Fibroblast of pulmonary artery (primary cell): Measurements from ENCODE around the gene GHRH.

Experiments used
- DNase-seq: peaks from one replicate; pipeline ENCODE4 v3.0.0-alpha.2; 2010; ENCODE audit warnings: low read depth
- H3K4me3 ChIP-seq: replicated peaks from 2 replicates; pipeline ENCODE4 v1.5.1; 2011; ENCODE audit warnings: low read depth, mild to moderate bottlenecking, control low read depth, low read length, moderate library complexity
- TF ChIP-seq, protein P1 (sequence below): IDR thresholded peaks from 2 replicates; pipeline ENCODE4 v1.5.1; 2011; ENCODE audit warnings: mild to moderate bottlenecking, control low read depth, low read length, inconsistent platforms; ENCODE audit errors: missing control alignments

Gene GHRH

DNA sequence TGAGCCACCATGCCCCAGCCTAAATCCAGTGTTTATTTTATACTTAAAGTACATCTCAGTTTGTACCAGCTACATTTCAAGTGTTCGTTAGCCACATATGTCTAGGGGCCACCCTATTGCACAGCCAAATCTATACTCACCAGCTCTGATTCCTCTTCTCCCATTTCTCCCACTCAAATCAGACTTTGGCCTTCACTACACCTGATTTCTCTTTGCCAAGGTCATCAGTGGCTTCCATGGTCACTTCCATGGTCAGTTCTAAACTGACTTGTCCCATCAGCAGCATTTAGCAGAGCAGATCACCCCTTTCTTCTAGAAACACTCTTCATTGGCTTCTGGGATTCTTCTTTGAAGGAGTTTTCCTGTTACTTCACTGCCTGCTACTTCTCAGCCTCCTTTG lies 14.1 kb downstream of the GHRH start:
- TF ChIP-seq, protein P1, sequence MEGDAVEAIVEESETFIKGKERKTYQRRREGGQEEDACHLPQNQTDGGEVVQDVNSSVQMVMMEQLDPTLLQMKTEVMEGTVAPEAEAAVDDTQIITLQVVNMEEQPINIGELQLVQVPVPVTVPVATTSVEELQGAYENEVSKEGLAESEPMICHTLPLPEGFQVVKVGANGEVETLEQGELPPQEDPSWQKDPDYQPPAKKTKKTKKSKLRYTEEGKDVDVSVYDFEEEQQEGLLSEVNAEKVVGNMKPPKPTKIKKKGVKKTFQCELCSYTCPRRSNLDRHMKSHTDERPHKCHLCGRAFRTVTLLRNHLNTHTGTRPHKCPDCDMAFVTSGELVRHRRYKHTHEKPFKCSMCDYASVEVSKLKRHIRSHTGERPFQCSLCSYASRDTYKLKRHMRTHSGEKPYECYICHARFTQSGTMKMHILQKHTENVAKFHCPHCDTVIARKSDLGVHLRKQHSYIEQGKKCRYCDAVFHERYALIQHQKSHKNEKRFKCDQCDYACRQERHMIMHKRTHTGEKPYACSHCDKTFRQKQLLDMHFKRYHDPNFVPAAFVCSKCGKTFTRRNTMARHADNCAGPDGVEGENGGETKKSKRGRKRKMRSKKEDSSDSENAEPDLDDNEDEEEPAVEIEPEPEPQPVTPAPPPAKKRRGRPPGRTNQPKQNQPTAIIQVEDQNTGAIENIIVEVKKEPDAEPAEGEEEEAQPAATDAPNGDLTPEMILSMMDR = no peak
- H3K4me3 ChIP-seq = no peak overlapping the region
- no peak for DNase-seq

- no peak overlapping the region for H3K4me3 ChIP-seq
- TF ChIP-seq, protein P1 = no peak
- DNase-seq = no peak
These were observed 14.9 kb downstream of the GHRH start for GRCh38 chr20:37246736-37247135.

DNA sequence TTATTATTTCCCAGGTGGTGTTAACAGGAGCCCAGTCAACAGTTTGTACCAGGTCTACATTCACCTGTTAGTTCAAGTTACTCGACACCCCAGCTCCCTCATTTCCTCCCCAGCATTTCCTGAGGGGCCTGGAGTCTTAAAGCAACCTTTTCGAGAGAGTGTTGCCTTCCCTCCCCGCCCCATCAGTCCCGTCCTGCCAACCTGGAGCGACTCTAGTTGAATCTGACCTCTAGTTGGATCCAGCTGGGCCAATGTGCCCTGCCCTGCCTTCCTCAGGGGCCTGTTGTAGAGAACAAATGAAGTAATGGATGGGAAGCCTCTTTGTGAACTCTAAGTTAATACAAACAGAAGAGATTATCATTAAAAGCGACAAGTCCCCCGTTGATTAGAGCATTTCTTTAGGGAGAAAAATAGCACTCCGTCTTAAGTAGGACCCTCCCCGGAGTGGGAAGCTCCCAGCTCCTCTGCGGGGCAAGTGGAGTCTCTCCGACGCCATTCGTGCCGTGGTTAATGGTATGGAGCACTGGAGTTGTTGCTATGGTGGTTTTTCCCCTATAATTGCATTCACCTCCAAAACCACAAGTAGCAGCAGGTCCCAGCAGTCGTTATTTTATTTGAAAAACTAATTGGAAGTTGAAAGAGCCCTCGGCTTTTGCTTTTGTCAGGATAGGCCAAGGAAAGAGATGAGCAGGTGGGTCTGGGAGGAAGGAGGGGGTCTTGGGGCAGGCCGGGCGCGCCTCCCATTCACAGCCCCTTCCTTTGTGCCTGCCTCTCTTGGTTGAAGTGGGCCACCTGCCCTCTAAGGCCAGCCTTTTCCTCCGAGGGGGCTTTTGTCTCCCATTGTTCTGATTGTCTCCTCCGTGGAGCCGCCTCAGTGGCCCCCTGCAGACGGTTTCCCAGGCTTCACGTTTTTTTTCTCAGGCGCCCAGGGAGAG lies 16.1 kb downstream of the GHRH start:
- TF ChIP-seq, protein P1 = no peak
- H3K4me3 ChIP-seq = no peak overlapping the region
- no peak for DNase-seq

- TF ChIP-seq, protein P1 = no peak
- no peak for DNase-seq
- H3K4me3 ChIP-seq = no peak overlapping the region
These were observed 17.0 kb downstream of the GHRH start for GRCh38 chr20:37244572-37244957.

DNA sequence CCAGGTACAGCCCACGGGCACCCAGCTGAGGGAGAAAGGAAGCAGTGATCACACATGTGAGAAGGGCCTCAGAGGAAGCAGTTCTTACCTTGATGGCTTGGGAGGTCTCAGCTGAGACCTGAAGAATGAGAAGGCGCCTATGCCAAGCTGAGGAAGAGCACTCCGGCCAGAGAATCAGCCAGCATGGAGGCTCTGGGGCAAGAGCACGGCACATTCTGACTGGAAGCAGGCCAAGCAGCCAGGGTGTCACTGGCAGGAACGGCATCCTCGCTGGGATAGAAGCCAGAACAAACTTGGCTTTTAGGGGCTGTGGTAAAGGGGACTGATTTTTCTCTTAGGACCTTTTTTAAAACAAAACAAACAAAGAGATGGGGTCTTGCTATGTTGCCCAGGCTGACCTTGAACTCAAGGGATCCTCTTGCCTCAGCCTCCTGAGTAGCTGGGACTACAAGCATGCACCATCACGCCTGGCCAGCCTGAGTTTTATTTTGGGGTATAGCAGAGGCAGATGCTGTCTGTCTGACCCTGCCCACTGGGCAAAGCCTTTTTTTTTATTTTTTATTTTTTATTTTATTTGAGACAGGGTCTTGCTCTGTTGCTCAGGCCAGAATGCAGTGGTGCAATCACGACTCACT lies 17.6 kb downstream of the GHRH start:
- H3K4me3 ChIP-seq = no peak overlapping the region
- TF ChIP-seq, protein P1 = no peak
- peak; percentile 15 for DNase-seq

- H3K4me3 ChIP-seq = no peak overlapping the region
- TF ChIP-seq, protein P1 = no peak
- DNase-seq = no peak
These were observed 18.3 kb downstream of the GHRH start for GRCh38 chr20:37243076-37243936.
